ENCODE data around the gene GSK3A. TPM values are rescaled to one million over a fixed set of nuclear protein-coding genes. Genes with fewer than 3 reads are reported as not detected.
"Not testable (repeated sequence)": the region's sequence is repeated elsewhere in the genome, so short reads cannot be mapped to it uniquely, and the experiment has no call there.

The GSK3A gene
- polyA plus RNA-seq, 3 donors: 67.9 to 72.6 (median 69.1) TPM

- no peak for DNase-seq (ENCODE audit: low read depth in 3 of 3, low spot score in 2 of 3)
Measured at GRCh38 chr19:42269478-42270345, 27.3 kb upstream of the GSK3A start.

GRCh38 chr19:42268704-42269477 lies 26.5 kb upstream of the GSK3A start, which contains the start of gene CIC:
Gene CIC (plus strand): TSS chr19:42269252. CDS start chr19:42271784, 2,532 bp downstream.
- DNase-seq (ENCODE audit: low read depth in 3 of 3, low spot score in 2 of 3): peak; percentile 100

- peak; percentile 99 to 100 (median 100) for DNase-seq (ENCODE audit: low read depth in 3 of 3, low spot score in 2 of 3)
Measured at GRCh38 chr19:42268142-42268703, 25.8 kb upstream of the GSK3A start.

GRCh38 chr19:42267644-42268141 lies 25.3 kb upstream of the GSK3A start:
- DNase-seq (ENCODE audit: low read depth in 3 of 3, low spot score in 2 of 3): no peak

- not testable (repeated sequence) for DNase-seq (ENCODE audit: low read depth in 3 of 3, low spot score in 2 of 3)
Measured at GRCh38 chr19:42266928-42267603, 24.7 kb upstream of the GSK3A start.

GRCh38 chr19:42266105-42266504 lies 23.7 kb upstream of the GSK3A start:
- not testable (repeated sequence) for DNase-seq (ENCODE audit: low read depth in 3 of 3, low spot score in 2 of 3)

- no peak for DNase-seq (ENCODE audit: low read depth in 3 of 3, low spot score in 2 of 3)
Measured at GRCh38 chr19:42261763-42262162, 19.4 kb upstream of the GSK3A start.

GRCh38 chr19:42257842-42258241 lies 15.4 kb upstream of the GSK3A start:
- DNase-seq (ENCODE audit: low read depth in 3 of 3, low spot score in 2 of 3): not testable (repeated sequence)

GRCh38 chr19:42255766-42256745 lies 13.7 kb upstream of the GSK3A start:
- DNase-seq (ENCODE audit: low read depth in 3 of 3, low spot score in 2 of 3): no peak

- peak in 1 of 3 donors; percentile 76 for DNase-seq (ENCODE audit: low read depth in 3 of 3, low spot score in 2 of 3)
Measured at GRCh38 chr19:42254850-42255765, 12.7 kb upstream of the GSK3A start, which contains the start of gene ERF. Gene ERF (minus strand): TSS chr19:42255128. CDS start chr19:42254999, 129 bp downstream.

GRCh38 chr19:42254089-42254849 lies 11.9 kb upstream of the GSK3A start:
- DNase-seq (ENCODE audit: low read depth in 3 of 3, low spot score in 2 of 3): no peak

GRCh38 chr19:42253245-42254088 lies 11.1 kb upstream of the GSK3A start:
- no peak for DNase-seq (ENCODE audit: low read depth in 3 of 3, low spot score in 2 of 3)

- DNase-seq (ENCODE audit: low read depth in 3 of 3, low spot score in 2 of 3): no peak
Measured at GRCh38 chr19:42252365-42253244, 10.2 kb upstream of the GSK3A start.

- DNase-seq (ENCODE audit: low read depth in 3 of 3, low spot score in 2 of 3): no peak
Measured at GRCh38 chr19:42251572-42252358, 9.4 kb upstream of the GSK3A start.

Measured in right renal cortex interstitium (tissue), 3 donors.